Epithelial cell of proximal tubule (primary cell): Measurements from ENCODE around the gene DBET. TPM values are rescaled to one million over a fixed set of nuclear protein-coding genes. Genes with fewer than 3 reads are reported as not detected.
"Not testable (repeated sequence)": the region's sequence is repeated elsewhere in the genome, so short reads cannot be mapped to it uniquely, and the experiment has no call there.

Experiments used
- DNase-seq: peaks from one replicate; pipeline ENCODE4 v3.0.0-alpha.2; 2011; ENCODE audit warnings: low read depth
- H3K4me3 ChIP-seq: 2 replicates; pipeline ENCODE4 v1.5.1; 2011; ENCODE audit warnings: low read depth, mild to moderate bottlenecking, low read length
- total RNA-seq: library from RNA; depleted of rRNA; stranded (reverse); fragments of >200 nt; gene quantifications from 2 replicates; pipeline ENCODE4 v1.2.3, GENCODE V29; 2015

The DBET gene
- total RNA-seq, 1 donor from 2014 or later, result not detected

DNA sequence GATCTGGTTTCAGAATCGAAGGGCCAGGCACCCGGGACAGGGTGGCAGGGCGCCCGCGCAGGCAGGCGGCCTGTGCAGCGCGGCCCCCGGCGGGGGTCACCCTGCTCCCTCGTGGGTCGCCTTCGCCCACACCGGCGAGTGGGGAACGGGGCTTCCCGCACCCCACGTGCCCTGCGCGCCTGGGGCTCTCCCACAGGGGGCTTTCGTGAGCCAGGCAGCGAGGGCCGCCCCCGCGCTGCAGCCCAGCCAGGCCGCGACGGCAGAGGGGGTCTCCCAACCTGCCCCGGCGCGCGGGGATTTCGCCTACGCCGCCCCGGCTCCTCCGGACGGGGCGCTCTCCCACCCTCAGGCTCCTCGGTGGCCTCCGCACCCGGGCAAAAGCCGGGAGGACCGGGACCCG lies 4.0 kb downstream of the DBET start:
- DNase-seq, H3K4me3 ChIP-seq: not testable (repeated sequence)

DNA sequence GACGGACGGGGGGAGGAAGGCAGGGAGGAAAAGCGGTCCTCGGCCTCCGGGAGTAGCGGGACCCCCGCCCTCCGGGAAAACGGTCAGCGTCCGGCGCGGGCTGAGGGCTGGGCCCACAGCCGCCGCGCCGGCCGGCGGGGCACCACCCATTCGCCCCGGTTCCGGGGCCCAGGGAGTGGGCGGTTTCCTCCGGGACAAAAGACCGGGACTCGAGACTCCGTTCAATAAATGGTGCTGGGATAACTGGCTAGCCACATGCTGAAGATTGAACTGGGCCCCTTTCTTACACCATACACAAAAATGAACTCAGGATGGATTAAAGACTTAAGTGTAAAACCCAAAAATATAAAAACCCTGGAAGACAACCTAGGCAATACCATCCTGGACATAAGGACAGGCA lies 28.8 kb downstream of the DBET start:
- H3K4me3 ChIP-seq, DNase-seq: not testable (repeated sequence)

DNA sequence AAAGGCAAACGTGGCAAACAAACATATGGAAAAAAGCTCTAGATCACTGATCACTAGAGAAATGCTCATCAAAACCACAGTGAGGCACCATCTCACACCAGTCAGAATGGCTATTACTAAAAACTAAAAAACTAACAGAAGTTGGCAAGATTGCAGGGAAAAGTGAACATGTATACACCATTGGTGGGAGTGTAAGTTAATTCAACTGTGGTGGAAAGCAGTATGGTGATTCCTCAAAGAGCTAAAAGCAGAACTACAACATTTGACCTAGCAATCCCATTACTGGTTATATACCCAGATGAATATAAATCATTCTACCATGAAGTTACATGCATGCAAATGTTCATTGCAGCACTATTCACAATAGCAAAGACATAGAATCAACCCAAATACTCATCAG lies 29.7 kb downstream of the DBET start:
- DNase-seq, H3K4me3 ChIP-seq: not testable (repeated sequence)

DNA sequence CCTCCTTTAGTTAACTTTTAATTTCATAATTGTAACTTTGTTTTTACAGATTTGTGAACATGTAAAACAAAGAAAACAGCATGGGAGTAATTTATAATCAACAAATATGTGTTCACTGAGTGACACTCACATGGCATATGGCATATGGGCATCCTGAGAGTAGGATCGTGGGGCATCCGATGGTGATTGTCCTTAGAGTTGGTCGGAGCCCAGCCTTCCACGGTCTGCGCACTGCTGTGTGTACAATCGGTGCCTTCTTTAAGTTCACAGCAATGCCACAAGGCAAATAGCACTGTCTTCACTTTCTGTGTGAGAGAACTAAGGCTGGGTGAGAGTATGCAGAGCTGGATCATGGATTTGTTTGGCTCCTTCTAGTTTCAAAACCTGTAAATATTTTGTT lies 31.0 kb downstream of the DBET start:
- DNase-seq, result not testable (repeated sequence)

GRCh38 chr4:190099605-190100004 lies 35.3 kb downstream of the DBET start:
- H3K4me3 ChIP-seq, DNase-seq: not testable (repeated sequence)

More for the DNA sequence above, 31.0 kb downstream of the DBET start:
- H3K4me3 ChIP-seq, result not testable (repeated sequence)

DNA sequence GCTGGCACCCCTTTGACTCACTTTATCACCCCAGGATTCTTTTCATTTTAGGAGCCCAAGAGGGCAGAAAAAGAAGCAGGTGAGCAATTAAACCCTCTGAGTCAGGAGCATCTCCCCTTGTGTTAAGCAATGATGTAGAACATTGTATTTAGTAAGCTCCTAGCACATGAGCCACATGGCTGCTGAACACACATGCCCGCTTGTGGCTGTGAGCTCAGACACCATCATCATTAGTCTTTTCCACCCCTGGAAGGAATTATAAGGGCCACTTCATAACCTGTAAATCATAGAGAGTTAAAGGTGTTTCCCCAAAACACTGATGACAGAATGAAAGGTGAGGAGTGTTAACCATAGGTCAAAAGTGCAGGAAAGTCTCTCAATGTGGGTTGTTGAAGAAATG lies 37.2 kb downstream of the DBET start:
- DNase-seq, H3K4me3 ChIP-seq: not testable (repeated sequence)

DNA sequence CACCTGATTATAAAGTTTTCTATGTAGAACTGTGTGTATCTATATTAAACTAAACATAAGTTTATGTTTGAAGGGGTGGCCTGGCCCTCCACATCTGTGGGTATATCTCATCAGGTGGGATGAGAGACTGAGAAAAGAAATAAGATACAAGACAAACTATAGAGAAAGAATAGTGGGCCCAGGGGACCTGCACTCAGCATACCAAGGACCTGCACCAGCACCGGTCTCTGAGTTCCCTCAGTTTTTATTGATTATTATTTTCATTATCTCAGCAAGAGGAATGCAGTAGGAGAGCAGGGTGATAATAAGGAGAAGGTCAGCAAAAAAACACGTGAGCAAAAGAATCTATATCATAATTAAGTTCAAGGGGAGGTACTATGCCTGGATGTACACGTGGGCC lies 41.9 kb downstream of the DBET start:
- DNase-seq, H3K4me3 ChIP-seq: not testable (repeated sequence)

- H3K4me3 ChIP-seq, DNase-seq: not testable (repeated sequence)
Measured at GRCh38 chr4:190106611-190107480, 42.5 kb downstream of the DBET start.

GRCh38 chr4:190107766-190108485 lies 43.6 kb downstream of the DBET start:
- H3K4me3 ChIP-seq, DNase-seq: not testable (repeated sequence)

DNA sequence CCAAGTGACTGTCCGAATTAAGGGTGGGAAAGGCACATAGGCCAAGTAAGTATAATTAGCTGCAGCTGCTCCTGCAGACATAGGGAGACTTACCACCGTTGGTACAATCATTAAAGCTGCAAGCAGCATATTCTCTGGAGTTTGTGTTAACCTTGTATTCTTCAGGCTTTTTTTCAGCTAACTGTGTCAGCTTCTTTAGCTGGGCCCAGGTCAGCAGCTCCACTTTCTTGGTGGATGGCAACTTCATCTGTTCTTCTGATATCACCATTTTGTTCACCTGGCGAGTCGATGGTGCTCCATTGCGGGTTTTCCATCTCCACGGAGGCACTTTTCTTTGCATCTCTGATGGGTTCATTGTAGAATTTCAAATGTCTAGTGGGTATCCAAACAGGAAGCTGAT lies 44.5 kb downstream of the DBET start:
- DNase-seq, H3K4me3 ChIP-seq: not testable (repeated sequence)

- H3K4me3 ChIP-seq, DNase-seq: not testable (repeated sequence)
Measured at GRCh38 chr4:190109390-190110011, 45.2 kb downstream of the DBET start.

DNA sequence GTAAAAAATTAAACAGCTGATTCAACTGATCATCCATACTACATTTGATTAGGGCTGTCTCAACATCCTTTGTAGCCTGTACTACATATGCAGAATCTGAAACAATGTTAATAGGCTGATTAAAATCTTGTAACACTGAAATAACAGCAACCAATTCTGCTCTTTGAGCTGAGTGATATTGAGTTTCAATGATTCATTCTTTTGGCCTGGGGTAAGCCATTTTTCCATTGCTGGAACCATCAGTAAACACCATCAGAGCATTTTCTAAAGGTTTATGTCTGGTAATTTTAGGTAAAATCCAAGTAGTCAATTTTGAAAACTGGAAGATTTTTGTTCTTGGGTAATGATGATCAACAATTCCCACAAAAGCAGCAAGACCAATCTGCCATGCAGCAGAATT lies 45.7 kb downstream of the DBET start:
- DNase-seq, H3K4me3 ChIP-seq: not testable (repeated sequence)

DNA sequence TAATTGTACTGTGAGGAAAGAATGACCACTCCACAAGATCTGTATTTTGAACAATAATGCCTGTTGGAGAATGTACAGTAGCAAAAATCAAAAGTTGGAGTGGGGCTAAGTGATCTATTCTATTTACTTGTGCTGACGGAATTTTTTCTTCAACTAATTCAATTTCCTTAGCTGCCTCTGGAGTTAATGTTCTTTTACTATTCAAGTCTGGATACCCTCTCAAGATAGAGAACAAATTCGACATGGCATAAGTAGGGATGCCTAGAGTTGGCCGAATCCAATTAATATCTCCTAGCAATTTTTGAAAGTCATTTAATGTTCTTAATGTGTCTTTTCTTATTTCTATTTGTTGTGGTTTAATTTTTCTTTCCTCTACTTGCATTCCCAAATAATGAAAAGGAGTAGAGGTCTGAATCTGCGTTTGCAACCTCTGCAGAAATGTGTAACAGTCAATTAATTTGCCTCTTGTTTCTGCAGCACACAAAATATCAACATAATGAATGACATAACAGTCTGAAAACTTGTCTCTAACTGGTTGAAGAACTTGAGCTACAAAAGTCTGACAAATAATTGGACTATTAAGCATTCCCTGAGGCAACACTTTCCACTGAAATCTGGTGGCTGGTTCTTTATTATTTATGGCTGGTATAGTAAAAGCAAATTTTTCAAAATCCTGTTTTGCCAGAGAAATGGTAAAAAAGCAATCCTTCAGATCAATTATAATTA lies 46.4 kb downstream of the DBET start:
- not testable (repeated sequence) for DNase-seq

GRCh38 chr4:190112879-190113278 lies 48.6 kb downstream of the DBET start:
- not testable (repeated sequence) for H3K4me3 ChIP-seq, DNase-seq

More for the DNA sequence above, 46.4 kb downstream of the DBET start:
- not testable (repeated sequence) for H3K4me3 ChIP-seq

- DNase-seq, H3K4me3 ChIP-seq: not testable (repeated sequence)
Measured at GRCh38 chr4:190114991-190115390, 50.7 kb downstream of the DBET start.
